GM12801 (cell line): ENCODE data around the gene SERPINB5.

Experiments used
- TF ChIP-seq, protein P1 (sequence below): IDR thresholded peaks from one replicate; pipeline ENCODE4 v1.5.1; 2011; ENCODE audit warnings: control low read depth; ENCODE audit not compliant: insufficient read length; ENCODE audit errors: extremely low read depth

The SERPINB5 gene

DNA sequence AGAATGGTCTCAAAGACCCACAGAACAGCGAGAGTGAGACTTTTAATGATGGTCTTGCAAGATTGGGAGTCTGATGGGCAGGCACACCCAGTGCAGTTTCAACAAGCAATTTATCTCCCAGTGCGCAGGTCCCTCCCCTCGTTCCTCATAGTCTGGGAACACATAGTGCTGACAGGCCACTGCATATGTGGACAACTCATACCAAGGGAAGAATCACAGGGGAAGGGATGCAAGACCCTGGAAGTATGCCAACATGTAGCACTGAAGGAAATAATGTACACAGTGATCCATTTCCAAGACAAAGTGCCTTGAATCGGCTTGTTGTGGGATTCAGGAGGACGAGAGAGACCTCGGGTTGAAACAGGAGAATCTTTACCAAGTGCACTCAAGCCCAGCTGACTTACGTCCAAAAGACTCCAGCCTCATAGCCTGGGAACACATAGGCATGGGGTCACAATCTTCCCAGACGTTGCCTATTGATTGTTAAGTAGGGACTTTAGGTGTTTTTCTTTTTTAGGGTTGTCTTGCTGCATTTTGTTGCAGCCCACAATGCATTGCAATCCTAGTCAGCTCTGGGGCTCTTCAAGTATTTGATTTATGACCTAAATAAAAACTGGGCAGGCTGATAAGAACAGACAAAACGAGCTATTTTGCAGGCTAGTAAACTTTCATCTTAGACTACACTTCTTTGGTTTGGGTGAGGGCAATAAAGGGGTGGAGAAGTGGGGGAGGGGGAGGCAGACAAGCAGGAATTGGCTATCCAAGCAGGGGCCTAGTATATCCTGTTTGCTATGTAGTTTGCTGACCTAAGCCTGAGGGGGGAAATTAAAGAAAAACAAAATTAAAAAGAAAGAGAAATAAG lies 24.7 kb upstream of the SERPINB5 start:
- TF ChIP-seq, protein P1, sequence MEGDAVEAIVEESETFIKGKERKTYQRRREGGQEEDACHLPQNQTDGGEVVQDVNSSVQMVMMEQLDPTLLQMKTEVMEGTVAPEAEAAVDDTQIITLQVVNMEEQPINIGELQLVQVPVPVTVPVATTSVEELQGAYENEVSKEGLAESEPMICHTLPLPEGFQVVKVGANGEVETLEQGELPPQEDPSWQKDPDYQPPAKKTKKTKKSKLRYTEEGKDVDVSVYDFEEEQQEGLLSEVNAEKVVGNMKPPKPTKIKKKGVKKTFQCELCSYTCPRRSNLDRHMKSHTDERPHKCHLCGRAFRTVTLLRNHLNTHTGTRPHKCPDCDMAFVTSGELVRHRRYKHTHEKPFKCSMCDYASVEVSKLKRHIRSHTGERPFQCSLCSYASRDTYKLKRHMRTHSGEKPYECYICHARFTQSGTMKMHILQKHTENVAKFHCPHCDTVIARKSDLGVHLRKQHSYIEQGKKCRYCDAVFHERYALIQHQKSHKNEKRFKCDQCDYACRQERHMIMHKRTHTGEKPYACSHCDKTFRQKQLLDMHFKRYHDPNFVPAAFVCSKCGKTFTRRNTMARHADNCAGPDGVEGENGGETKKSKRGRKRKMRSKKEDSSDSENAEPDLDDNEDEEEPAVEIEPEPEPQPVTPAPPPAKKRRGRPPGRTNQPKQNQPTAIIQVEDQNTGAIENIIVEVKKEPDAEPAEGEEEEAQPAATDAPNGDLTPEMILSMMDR = no peak

DNA sequence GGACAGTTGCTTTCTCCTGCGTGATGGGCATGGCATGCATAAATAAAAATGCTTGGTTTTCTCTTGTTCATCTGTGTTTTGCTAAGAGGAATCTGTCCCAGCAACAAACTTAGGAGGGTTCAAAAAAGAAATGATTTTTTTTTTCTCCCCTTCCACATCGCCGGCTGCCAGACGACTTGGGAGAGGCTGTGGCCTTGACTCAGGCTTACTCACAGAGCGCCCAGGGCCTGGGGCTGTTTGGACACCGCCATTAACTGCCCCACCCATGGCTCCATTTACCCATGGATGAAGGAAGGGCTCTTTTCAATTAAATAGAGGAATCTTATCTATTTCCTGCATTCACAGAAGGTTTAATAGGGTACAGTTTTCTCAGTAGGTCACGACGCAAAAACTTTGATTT lies 22.3 kb upstream of the SERPINB5 start:
- TF ChIP-seq, protein P1 = no peak

DNA sequence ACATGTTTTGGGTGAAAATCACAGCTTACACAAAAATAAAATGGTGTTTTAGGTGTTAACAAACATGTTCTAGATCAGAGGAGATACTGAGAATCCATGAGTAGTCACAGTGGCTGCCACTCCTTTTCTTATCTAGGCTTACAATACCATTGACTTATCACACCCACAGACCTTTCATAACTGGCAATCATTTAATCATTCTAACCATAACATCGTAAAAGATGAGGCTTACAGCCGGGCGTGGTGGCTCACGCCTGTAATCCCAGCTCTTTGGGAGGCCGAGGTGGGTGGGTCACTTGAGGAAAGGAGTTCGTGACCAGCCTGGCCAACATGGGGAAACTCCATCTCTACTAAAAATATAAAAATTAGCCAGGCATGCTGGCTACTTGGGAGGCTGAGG lies 18.8 kb upstream of the SERPINB5 start:
- TF ChIP-seq, protein P1 = no peak

DNA sequence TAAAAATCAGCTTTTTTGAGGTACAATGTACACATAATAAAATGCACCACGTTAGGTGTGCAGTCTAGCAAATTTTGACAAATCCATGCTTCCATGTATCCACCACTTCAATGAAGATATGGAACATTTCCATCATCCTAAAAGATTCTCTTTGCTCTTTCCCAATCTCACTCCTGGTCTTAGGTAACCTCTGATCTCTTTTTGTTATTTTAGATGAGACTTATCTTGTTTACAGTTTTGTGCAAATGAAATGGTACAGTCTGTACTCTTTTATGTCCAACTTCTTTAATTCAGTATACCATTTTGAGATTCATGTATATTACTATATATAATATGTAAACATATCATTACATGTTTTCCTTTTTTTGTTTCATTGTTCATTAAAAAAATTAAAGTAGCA lies 16.3 kb upstream of the SERPINB5 start:
- TF ChIP-seq, protein P1 = no peak

DNA sequence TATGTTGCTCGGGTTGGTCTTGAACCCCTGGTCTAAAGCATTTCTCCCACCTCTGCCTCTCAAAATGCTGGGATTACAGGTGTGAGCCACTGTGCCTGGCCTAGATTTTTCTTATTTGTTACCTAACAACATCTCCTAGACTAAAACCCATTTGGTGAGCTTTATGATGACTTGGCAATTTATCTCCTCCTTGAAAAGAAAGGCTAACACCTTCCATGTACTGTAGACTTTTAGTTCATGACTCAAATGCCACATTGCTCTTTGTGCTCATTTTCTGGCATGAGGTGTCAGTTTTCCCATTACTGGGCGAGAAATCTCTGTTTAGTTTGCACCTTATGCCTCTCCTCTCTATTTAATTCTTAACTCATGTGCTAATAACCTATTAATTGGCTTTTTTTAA lies 12.3 kb upstream of the SERPINB5 start:
- TF ChIP-seq, protein P1 = no peak

DNA sequence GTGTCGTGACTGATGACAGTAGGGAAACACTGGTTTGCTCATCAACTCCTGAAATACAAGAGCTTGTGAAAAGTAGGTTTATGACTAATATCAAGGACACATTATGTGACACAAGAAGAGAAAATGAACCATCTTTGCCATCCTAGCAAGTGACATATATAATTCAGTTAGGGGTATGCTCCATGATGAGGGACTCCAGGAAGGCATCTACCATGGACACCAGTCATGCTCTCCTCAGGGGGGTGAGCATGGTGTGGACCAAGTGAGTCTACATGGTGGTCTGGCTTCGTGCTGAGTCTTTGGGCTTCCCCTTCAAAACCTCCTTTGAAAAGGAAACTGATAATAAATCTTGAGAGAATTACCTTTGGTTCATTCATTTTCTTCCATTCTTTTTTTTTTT lies 11.7 kb upstream of the SERPINB5 start:
- TF ChIP-seq, protein P1 = no peak

DNA sequence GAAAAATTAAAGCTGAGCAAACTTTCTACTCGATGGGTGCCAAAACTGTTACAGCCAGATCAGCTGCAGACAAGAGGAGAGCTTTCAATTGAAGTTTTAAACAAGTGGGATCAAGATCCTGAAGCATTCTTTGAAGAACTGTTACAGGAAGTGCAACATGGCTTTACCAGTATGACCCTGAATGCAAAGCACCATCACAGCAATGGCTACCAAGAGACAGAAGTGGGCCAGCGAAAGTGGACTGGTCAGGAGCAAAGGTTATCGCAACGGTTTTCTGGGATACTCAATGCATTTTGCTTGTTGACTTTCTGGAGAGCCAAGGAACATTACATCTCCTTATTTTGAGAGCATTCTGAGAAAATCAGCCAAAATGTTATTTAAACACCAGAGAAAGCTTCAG lies 9.1 kb upstream of the SERPINB5 start:
- TF ChIP-seq, protein P1 = no peak
